Panc1 (cell line): ENCODE data around the gene TSNAXIP1. TPM values are rescaled to one million over a fixed set of nuclear protein-coding genes. Genes with fewer than 3 reads are reported as not detected.

ENCODE experiments used
- ATAC-seq: fragments of 200-7000 bp; cut with Tn5 transposase; 2 replicates; pipeline ENCODE4 v1.9.1; 2020; ENCODE audit warnings: mild to moderate bottlenecking, moderate library complexity
- BruUV-seq: library from RNA; stranded (reverse); fragments of 400-500 nt; replicated peaks from 2 replicates; lab custom pipeline; 2021; lab: Mats Ljungman, UMichigan
- CTCF ChIA-PET: fragments of 300-600 bp; sonication (Branson Sonifier 250); formaldehyde crosslinking; loops from one replicate; lab custom pipeline; 2022; ENCODE audit warnings: antibody characterized with exemption; lab: Charles Lee
- POLR2A ChIA-PET: fragments of 300-600 bp; sonication (Branson Sonifier 250); formaldehyde crosslinking; loops from one replicate; lab custom pipeline; 2022; ENCODE audit warnings: antibody characterized with exemption; lab: Charles Lee
- DNase-seq: peaks from one replicate; pipeline ENCODE4 v3.0.0-alpha.2; 2010; ENCODE audit warnings: low read depth, low spot score
- H3K27ac ChIP-seq: 2 replicates; pipeline ENCODE4 v1.5.1; 2011; ENCODE audit warnings: mild to moderate bottlenecking, low read length, inconsistent platforms
- H3K27me3 ChIP-seq: fragments of 200-500 bp; sonication (Bioruptor generic); 2 replicates; pipeline ENCODE4 v1.6.0; 2014; ENCODE audit warnings: low read length, inconsistent platforms; ENCODE audit not compliant: control insufficient read depth, insufficient read depth
- H3K36me3 ChIP-seq: fragments of 200-500 bp; sonication (Bioruptor generic); 2 replicates; pipeline ENCODE4 v1.5.1; 2014; ENCODE audit warnings: inconsistent platforms, mild to moderate bottlenecking, low read length, moderate library complexity; ENCODE audit not compliant: control insufficient read depth, insufficient read depth
- H3K4me1 ChIP-seq: 2 replicates; pipeline ENCODE4 v1.5.1; 2011; ENCODE audit warnings: inconsistent platforms, mild to moderate bottlenecking, low read length, moderate library complexity; ENCODE audit not compliant: control insufficient read depth, insufficient read depth
- H3K4me3 ChIP-seq, 2 experiments: 2 replicates each; pipeline ENCODE4 v1.5.1; 2011 to 2012; ENCODE audit warnings: low read depth in 2 of 2, low read length in 2 of 2, mild to moderate bottlenecking in 2 of 2, inconsistent platforms in 1 of 2, moderate library complexity in 1 of 2
- H3K9me3 ChIP-seq: fragments of 200-500 bp; sonication (Bioruptor generic); 2 replicates; pipeline ENCODE4 v1.5.1; 2014; ENCODE audit warnings: low read depth, mild to moderate bottlenecking, inconsistent platforms, low read length, moderate library complexity; ENCODE audit not compliant: control insufficient read depth, insufficient read depth
- POLR2AphosphoS5 ChIP-seq: IDR thresholded peaks from 2 replicates; pipeline ENCODE4 v1.6.1; 2012; ENCODE audit warnings: mild to moderate bottlenecking, low read depth, low read length, moderate library complexity
- SIN3A ChIP-seq: IDR thresholded peaks from 2 replicates; pipeline ENCODE4 v1.6.1; 2012; ENCODE audit warnings: low read depth, mild to moderate bottlenecking, low read length, moderate library complexity, borderline replicate concordance; ENCODE audit not compliant: insufficient read depth
- TCF7L2 ChIP-seq: IDR thresholded peaks from 2 replicates; pipeline ENCODE4 v1.6.1; 2011; ENCODE audit warnings: mild to moderate bottlenecking, low read depth, low read length, inconsistent platforms
- in situ Hi-C: cut with HindIII; loops from 2 replicates; pipeline ENCODE4 v1.10.0; 2016; ENCODE audit warnings: low sequenced_read_pairs, low pct_unique_long_range_greater_than_20kb
- intact Hi-C: fragments of 100-400 bp; cut with micrococcal nuclease; formaldehyde crosslinking; loops from one replicate; pipeline ENCODE4 v1.10.0; 2022; ENCODE audit not compliant: unreplicated experiment
- total RNA-seq: library from RNA; stranded (reverse); gene quantifications from one replicate; pipeline ENCODE4 v1.2.1, GENCODE V29; 2021; ENCODE audit not compliant: unreplicated experiment
- TF ChIP-seq, protein P1 (sequence below): fragments of 450-650 bp; IDR thresholded peaks from 2 replicates; pipeline ENCODE4 v1.5.1; 2017; ENCODE audit warnings: mild to moderate bottlenecking
- TF ChIP-seq, protein P2 (sequence below), 2 experiments: IDR thresholded peaks; 2 replicates each; pipeline ENCODE4 v1.6.1; 2011 to 2012; ENCODE audit warnings: low read depth in 2 of 2, control low read depth in 1 of 2, low read length in 1 of 2, mild to moderate bottlenecking in 1 of 2, moderate library complexity in 1 of 2; ENCODE audit not compliant: insufficient read depth in 1 of 2

The TSNAXIP1 gene
- total RNA-seq, 1 experiment from 2014 or later = 1.6 TPM

DNA sequence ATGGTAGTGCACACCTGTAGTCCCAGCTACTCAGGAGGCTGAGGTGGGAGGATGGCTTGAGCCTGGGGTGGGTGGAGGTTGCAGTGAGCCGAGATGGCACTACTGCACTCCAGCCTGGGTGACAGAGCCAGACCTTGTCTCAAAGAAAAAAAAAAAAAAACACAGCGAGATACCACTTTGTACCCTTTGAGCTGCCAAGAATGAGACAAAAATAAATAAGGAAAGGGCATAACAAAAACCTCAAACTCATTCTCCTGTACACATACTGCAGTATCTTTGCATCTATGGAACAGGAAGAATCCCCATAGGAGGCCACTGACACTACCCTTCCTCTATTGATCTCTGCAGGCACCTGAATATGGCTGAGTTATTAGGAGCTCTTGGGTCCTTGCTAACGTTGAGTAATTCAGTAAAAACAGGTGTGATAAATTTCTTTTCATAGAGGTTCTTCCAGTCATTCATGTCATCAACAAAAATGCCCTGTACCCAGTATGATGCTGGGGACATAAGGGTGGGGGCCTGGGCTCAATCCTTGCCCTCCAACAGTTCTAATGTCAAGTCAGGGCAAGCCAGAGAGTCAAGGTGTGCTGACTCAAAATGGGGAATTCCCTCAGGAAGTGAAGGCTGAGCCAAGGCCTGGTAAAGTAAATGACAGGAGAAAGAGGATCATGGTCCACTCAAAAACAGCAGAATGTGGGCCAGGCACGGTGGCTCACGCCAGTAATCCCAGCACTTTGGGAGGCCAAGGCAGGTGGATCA lies 27.3 kb upstream of the TSNAXIP1 start:
- ATAC-seq (no peak), DNase-seq (no peak)
- Histone ChIP-seq H3K27ac (no peak overlapping the region), H3K4me3 (no peak overlapping the region), H3K9me3 (no peaks in the 10 kb centered on the region), H3K4me1 (0 out of 2 replicates have a peak, but pooled peaks cover 2% of the 10 kb centered on the region), H3K36me3 (no peaks in the 10 kb centered on the region), H3K27me3 (no peaks in the 10 kb centered on the region)
- POLR2A ChIA-PET = no interaction called here
- in situ Hi-C loops = no loop called here
- CTCF ChIA-PET = no interaction called here
- TF ChIP-seq, protein P1, sequence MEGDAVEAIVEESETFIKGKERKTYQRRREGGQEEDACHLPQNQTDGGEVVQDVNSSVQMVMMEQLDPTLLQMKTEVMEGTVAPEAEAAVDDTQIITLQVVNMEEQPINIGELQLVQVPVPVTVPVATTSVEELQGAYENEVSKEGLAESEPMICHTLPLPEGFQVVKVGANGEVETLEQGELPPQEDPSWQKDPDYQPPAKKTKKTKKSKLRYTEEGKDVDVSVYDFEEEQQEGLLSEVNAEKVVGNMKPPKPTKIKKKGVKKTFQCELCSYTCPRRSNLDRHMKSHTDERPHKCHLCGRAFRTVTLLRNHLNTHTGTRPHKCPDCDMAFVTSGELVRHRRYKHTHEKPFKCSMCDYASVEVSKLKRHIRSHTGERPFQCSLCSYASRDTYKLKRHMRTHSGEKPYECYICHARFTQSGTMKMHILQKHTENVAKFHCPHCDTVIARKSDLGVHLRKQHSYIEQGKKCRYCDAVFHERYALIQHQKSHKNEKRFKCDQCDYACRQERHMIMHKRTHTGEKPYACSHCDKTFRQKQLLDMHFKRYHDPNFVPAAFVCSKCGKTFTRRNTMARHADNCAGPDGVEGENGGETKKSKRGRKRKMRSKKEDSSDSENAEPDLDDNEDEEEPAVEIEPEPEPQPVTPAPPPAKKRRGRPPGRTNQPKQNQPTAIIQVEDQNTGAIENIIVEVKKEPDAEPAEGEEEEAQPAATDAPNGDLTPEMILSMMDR = no peak
- TF ChIP-seq SIN3A (no peak), POLR2AphosphoS5 (no peak), TCF7L2 (no peak)
- TF ChIP-seq, protein P2, sequence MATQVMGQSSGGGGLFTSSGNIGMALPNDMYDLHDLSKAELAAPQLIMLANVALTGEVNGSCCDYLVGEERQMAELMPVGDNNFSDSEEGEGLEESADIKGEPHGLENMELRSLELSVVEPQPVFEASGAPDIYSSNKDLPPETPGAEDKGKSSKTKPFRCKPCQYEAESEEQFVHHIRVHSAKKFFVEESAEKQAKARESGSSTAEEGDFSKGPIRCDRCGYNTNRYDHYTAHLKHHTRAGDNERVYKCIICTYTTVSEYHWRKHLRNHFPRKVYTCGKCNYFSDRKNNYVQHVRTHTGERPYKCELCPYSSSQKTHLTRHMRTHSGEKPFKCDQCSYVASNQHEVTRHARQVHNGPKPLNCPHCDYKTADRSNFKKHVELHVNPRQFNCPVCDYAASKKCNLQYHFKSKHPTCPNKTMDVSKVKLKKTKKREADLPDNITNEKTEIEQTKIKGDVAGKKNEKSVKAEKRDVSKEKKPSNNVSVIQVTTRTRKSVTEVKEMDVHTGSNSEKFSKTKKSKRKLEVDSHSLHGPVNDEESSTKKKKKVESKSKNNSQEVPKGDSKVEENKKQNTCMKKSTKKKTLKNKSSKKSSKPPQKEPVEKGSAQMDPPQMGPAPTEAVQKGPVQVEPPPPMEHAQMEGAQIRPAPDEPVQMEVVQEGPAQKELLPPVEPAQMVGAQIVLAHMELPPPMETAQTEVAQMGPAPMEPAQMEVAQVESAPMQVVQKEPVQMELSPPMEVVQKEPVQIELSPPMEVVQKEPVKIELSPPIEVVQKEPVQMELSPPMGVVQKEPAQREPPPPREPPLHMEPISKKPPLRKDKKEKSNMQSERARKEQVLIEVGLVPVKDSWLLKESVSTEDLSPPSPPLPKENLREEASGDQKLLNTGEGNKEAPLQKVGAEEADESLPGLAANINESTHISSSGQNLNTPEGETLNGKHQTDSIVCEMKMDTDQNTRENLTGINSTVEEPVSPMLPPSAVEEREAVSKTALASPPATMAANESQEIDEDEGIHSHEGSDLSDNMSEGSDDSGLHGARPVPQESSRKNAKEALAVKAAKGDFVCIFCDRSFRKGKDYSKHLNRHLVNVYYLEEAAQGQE (IDR thresholded peaks at IDR 0.05; ENCODE audit: insufficient read depth in 1 of 2, low read depth in 2 of 2, low read length in 1 of 2) = no peak
- intact Hi-C loops = no loop called here
- no TSS peak for BruUV-seq

DNA sequence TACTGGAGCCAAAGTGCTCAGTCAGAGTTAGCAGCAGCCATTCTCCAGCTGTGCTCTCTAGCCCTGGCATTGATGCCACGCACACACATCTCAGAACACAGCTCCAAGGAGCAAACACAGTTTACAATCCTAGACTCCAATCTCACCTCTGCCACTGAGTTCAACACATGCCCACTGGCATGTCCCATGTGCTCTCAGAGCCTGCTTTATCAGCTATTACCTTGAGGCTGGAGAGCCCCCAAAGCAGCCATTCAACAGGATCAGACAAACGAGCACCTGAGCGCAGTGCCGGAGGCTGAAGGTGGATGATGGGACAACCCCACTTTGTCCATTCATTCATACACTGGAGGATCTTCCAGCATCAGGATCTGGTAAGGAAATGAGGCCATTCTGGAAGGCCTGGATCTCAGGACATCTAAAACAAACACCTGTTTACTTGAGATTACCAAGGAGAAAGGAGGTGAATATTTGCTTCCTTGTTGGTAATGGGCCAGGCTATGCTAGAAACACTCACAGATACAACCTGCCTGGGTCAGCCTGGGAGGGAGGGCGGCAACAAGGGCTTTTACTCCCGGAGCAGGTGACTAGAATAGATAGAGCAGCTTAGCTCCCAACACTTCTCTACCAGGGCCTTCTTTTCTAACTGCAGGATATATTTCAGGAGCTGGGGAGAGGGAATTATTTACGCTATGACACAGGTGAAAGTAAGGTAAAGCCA lies 25.7 kb upstream of the TSNAXIP1 start:
- POLR2A ChIA-PET = no interaction called here
- no TSS peak for BruUV-seq
- DNase-seq (no peak), ATAC-seq (no peak)
- Histone ChIP-seq H3K4me1 (0 out of 2 replicates have a peak, but pooled peaks cover 2% of the 10 kb centered on the region), H3K27me3 (no peaks in the 10 kb centered on the region), H3K4me3 (no peak overlapping the region), H3K27ac (no peak overlapping the region), H3K9me3 (no peaks in the 10 kb centered on the region), H3K36me3 (no peaks in the 10 kb centered on the region)
- in situ Hi-C loops = no loop called here
- CTCF ChIA-PET = no interaction called here
- intact Hi-C loops = no loop called here
- no peak for TF ChIP-seq SIN3A
- no peak for TF ChIP-seq TCF7L2
- no peak for TF ChIP-seq POLR2AphosphoS5
- TF ChIP-seq, protein P2 (IDR thresholded peaks at IDR 0.05; ENCODE audit: insufficient read depth in 1 of 2, low read depth in 2 of 2, low read length in 1 of 2) = no peak
- TF ChIP-seq, protein P1 = no peak
